RWPE2 (cell line): ENCODE measurements around the gene ENTHD1.

ENCODE experiments used
- ATAC-seq: fragments of 200-7000 bp; cut with Tn5 transposase; 3 replicates; pipeline ENCODE4 v1.9.1; 2021; ENCODE audit warnings: low read depth
- DNase-seq: peaks from one replicate; pipeline ENCODE4 v3.0.0-alpha.2; 2020; ENCODE audit warnings: low spot score
- H3K27ac ChIP-seq: fragments of 450-650 bp; 2 replicates; pipeline ENCODE4 v1.5.1; 2017; ENCODE audit warnings: mild to moderate bottlenecking; ENCODE audit not compliant: poor library complexity, severe bottlenecking
- H3K27me3 ChIP-seq: fragments of 250-450 bp; sonication (Bioruptor Pico); 2 replicates; pipeline ENCODE4 v1.5.1; 2021; ENCODE audit warnings: mild to moderate bottlenecking, moderate library complexity; ENCODE audit not compliant: insufficient read depth, poor library complexity, severe bottlenecking
- H3K36me3 ChIP-seq: fragments of 250-450 bp; sonication (Bioruptor Pico); 2 replicates; pipeline ENCODE4 v1.5.1; 2020; ENCODE audit warnings: low read depth, mild to moderate bottlenecking, moderate library complexity
- H3K4me1 ChIP-seq: fragments of 250-450 bp; sonication (Bioruptor Pico); 2 replicates; pipeline ENCODE4 v1.5.1; 2021; ENCODE audit warnings: mild to moderate bottlenecking, moderate library complexity; ENCODE audit not compliant: insufficient read depth, poor library complexity, severe bottlenecking
- H3K4me3 ChIP-seq: fragments of 250-450 bp; sonication (Bioruptor Pico); 2 replicates; pipeline ENCODE4 v1.5.1; 2021; ENCODE audit warnings: mild to moderate bottlenecking, moderate library complexity; ENCODE audit not compliant: severe bottlenecking
- H3K9me3 ChIP-seq: fragments of 250-450 bp; sonication (Bioruptor Pico); 2 replicates; pipeline ENCODE4 v1.5.1; 2021; ENCODE audit warnings: mild to moderate bottlenecking, moderate library complexity; ENCODE audit not compliant: severe bottlenecking
- CTCF ChIP-seq: fragments of 450-650 bp; IDR thresholded peaks from one replicate; pipeline ENCODE4 v1.5.1; 2017; ENCODE audit warnings: mild to moderate bottlenecking, moderate library complexity; ENCODE audit not compliant: poor library complexity, severe bottlenecking

ENTHD1 gene

GRCh38 chr22:39721206-39722031 is 172.1 kb downstream of the ENTHD1 start:
- ATAC-seq (no peak), DNase-seq (peak; percentile 18)
- Histone ChIP-seq H3K4me3 (no peak overlapping the region), H3K27ac (no peak overlapping the region), H3K9me3 (no peaks in the 10 kb centered on the region), H3K4me1 (no peaks in the 10 kb centered on the region), H3K36me3 (no peaks in the 10 kb centered on the region), H3K27me3 (no peaks in the 10 kb centered on the region)
- TF ChIP-seq CTCF, result no peak

GRCh38 chr22:39719559-39720450 is 173.8 kb downstream of the ENTHD1 start:
- no peak for TF ChIP-seq CTCF
- no peaks in the 10 kb centered on the region for H3K9me3 ChIP-seq
- no peaks in the 10 kb centered on the region for H3K4me1 ChIP-seq
- H3K4me3 ChIP-seq, result no peak overlapping the region
- ATAC-seq (no peak), DNase-seq (no peak)
- H3K27ac ChIP-seq, result no peak overlapping the region
- H3K27me3 ChIP-seq, result no peaks in the 10 kb centered on the region
- no peaks in the 10 kb centered on the region for H3K36me3 ChIP-seq

GRCh38 chr22:39718921-39719475 is 174.6 kb downstream of the ENTHD1 start:
- no peaks in the 10 kb centered on the region for H3K36me3 ChIP-seq
- DNase-seq, result no peak
- no peaks in the 10 kb centered on the region for H3K9me3 ChIP-seq
- H3K4me1 ChIP-seq, result no peaks in the 10 kb centered on the region
- no peak for TF ChIP-seq CTCF
- no peaks in the 10 kb centered on the region for H3K27me3 ChIP-seq
- H3K27ac ChIP-seq, result no peak overlapping the region
- no peak overlapping the region for H3K4me3 ChIP-seq
- ATAC-seq, result no peak

GRCh38 chr22:39718206-39718605 is 175.4 kb downstream of the ENTHD1 start:
- H3K4me3 ChIP-seq, result no peak overlapping the region
- no peaks in the 10 kb centered on the region for H3K27me3 ChIP-seq
- no peak overlapping the region for H3K27ac ChIP-seq
- H3K36me3 ChIP-seq, result no peaks in the 10 kb centered on the region
- ATAC-seq (no peak), DNase-seq (no peak)
- H3K9me3 ChIP-seq, result no peaks in the 10 kb centered on the region
- no peaks in the 10 kb centered on the region for H3K4me1 ChIP-seq
- TF ChIP-seq CTCF, result no peak
